T-helper 2 cell treated with Interferon-gamma antibody and Interleukin-4, amounts not matched to agents 100 ng/mL and 5 ng/mL, for 36 hours (primary cell): ENCODE measurements around the gene TM9SF1. TPM values are rescaled to one million over a fixed set of nuclear protein-coding genes. Genes with fewer than 3 reads are reported as not detected.
"Not testable (repeated sequence)": the region's sequence is repeated elsewhere in the genome, so short reads cannot be mapped to it uniquely, and the experiment has no call there.

Experiments
- intact Hi-C: fragments of 100-400 bp; cut with micrococcal nuclease; formaldehyde crosslinking; loops from one replicate; pipeline ENCODE4 v1.15.1; 2023
- total RNA-seq: library from RNA; stranded (reverse); gene quantifications from 2 replicates; pipeline ENCODE4 v1.2.3, GENCODE V29; 2022

TM9SF1 gene
- total RNA-seq, 1 donor from 2014 or later: 41.2 TPM

DNA sequence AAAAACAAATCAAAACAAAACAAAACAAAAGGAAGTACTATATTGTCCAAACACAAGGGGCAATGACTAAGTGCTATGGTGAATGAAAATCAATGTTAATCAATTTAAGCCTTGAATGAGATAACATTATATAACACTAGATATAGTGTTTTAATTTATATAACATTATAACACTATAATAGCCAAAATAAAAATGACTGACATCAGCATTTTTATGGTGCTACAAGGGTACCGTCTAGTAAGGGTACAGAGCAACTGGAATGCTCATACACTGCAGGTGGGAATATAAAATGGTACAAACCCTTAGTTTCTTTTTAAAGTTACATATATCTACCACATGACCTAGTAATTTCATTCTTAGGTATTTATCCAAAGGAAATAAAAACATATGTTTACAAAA lies 31.2 kb upstream of the TM9SF1 start:
- intact Hi-C loops: no loop called here

DNA sequence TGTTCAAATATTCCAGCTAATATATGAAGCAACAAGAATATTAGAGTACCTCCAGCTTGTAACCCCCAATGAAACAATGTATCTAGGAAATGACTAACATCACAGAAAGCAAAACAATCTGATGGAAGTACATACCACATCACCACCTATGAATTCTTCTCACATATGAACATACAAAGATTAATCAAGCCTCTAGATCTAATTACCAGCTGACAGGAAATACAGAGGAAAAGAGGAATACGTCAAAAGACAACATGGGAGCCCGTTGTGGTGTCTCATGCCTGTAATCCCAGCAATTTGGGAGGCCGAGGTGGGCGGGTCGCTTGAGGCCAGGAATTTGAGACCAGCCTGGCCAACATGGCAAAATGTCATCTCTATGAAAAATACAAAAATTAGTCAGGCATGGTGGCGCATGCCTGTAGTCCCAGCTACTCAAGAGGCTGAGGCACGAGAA lies 29.4 kb upstream of the TM9SF1 start:
- intact Hi-C loops: no loop called here

DNA sequence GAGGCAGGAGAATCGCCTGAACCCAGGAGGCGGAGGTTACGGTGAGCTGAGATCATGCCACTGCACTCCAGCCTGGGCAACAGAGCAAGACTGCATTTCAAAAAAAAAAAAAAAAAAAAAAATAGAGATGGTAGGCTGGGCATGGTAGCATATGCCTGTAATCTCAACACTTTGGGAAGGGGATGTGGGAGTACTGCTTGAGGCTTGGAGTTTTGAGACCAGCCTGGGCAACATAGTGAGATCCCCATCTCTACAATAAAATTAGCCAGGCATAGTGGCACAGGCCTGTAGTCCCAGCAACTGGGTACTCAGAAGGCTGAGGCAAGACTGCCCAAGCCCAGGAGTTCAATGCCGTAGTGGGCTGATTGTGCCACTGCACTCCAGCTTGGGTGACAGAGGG lies 27.7 kb upstream of the TM9SF1 start:
- intact Hi-C loops: not testable (repeated sequence)

DNA sequence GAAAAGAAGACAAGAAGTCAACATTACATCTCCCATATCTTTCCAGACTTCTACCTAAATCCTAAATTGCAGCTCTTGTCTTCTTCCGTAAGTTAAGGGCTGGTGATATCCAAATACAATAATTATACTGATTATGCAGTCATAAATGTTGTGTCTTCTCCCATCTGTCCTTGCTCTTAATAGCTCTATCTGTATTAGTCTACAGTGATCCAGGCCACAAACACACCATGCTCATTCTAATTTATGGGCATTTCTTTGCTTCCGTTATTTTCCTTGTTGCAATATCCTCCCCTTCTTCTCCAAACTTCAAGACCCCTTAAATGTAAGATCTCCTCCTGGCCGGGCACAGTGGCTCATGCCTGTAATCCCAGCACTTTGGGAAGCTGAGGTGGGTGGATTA lies 24.3 kb upstream of the TM9SF1 start:
- intact Hi-C loops: no loop called here

DNA sequence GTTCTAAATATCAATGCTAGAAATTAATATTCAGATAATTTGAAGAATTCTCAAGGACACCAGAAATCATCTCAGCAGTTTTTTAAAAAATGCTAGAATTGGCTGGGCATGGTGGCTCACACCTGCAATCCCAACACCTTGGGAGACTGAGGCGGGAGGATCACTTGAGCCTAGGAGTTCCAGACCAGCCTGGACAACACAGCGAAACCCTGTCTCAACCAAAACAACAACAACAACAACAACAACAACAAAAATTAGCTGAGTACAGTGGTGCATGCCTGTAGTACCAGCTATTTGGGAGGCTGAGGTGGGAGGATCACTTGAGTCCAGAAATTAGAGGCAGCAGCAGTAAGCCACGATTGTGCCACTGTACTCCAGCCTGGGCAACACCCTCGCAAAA lies 23.8 kb upstream of the TM9SF1 start:
- intact Hi-C loops: no loop called here

DNA sequence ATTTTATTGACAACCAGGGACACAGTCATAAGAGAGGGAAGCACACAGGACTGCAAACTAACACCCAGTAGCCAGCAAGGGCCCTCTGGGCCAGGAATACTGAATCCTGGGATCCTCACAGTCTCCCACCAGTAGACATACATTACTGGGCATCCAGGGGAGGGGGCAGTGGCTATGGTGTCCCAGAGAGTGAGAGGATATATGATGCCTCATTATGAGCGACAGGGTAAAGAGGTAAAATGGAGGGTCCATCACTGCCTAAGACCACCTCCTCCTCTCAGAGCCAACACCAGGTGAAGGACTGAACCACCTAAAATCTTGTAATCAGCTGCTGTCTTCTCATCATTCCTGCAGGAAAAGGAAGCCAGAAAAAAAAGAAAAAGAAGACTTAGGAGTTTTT lies 21.6 kb upstream of the TM9SF1 start:
- intact Hi-C loops: loop anchor here (1.0 kb wide), 5 partner anchors 15 to 116 kb away; partner anchors contain the start of genes DHRS1, GMPR2, NEDD8 and NOP9

DNA sequence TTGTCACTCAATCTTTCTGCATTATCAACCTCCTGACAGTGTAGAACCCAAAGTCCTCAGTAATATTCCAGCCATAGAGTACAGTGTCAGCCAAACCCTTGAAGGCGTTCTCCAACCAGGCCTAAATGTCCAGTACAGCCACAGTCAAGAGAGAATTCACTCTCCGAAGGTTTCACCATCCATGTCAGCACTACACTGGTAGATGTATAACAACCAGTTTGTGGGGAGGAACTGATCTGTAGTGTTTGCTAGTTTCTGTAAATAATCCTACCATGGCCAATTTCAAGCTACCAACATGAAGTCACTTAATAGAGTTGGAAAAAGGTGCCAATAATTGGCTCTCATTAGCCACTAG lies 21.1 kb upstream of the TM9SF1 start:
- intact Hi-C loops: loop anchor here (1.0 kb wide), 5 partner anchors 16 to 117 kb away; partner anchors contain the start of genes DHRS1, GMPR2, NEDD8 and NOP9

DNA sequence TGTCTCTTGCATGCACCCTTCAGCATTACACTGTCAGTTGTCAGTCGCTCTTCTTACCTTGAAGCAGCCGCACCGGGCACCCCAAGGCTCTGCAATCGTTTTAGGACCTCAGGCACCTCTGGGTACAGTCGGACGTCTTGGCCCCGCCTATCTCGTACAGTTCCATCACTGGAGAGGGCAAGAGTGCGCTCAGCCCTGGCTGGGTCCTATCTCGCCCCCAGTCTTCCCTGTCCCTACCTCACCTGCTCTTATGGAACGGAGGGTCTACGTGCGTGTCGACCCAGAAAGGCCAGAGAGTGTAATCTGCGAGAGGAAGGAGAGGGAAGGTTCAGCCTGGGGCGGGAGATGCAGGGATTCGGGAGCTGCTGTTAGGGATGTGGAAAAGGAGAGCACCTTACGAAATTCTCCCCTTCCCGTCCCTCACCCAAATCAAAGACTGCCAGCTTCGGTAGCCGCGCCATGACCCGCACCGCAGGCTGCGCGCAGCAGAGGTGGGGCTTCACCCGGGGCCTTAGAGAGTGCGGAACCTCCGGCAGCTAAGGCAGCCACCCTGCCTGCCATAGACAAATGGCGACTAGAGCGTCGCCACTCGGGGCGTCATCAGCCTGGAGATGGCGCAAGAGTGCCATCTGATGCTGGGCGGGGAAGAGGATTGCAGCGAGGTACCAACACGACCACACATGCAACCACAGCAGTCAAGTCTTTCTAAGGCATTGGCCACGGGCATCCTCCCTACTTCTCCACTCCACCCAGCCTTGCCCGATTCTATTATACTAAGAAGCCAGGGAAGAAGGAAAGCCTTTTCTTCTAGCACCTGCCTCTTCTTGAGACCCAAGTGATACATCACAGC lies 20.5 kb upstream of the TM9SF1 start, which contains the start of gene MDP1:
Gene MDP1, minus strand, starts transcription at position 572 of the 850 bp plus-strand sequence. Its CDS starts 111 bp downstream, at position 461.
- intact Hi-C loops: loop anchor here (1.0 kb wide), 5 partner anchors 17 to 118 kb away; partner anchors contain the start of genes DHRS1, GMPR2, NEDD8 and NOP9

DNA sequence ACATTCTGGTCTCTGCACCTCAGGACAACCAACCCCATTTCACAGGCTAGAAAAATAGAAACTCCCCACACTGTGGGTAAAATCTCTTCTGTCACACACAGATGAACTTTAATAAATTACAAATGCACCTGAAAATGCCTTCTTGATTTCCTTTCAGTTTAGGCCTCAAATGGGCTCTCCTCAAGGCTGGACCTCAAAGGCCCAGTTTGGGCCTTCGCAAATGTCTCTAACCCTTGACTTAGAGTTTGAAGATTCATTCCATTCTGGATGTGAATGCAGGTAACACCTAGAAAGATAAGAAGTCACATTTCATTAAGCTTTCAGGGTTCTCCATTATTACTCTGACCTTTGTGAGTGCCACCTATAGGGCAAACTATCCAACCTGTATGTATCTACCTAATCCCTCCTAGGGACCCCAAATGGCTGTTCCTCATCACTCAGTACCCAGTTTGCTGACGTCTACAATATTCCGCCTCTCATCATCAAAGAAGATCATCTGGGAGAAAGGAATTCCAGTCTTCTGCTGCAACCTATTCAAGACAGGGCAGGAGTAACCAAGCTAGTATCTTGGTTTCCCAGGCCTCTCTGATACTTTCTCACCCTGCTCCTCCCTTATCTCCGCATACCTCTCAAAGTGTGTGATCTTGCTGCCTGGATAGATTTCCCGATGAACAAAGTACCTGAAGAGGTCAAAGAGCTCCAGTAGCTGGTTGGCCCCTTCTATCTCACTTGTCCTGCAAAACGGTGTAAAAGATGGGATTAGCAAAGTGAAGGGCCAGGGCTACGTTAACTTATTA lies 18.8 kb upstream of the TM9SF1 start:
- intact Hi-C loops: loop anchor here (1.0 kb wide), 7 partner anchors 19 to 228 kb away; partner anchors contain the start of genes DCAF11, IPO4, IRF9 and LTB4R

DNA sequence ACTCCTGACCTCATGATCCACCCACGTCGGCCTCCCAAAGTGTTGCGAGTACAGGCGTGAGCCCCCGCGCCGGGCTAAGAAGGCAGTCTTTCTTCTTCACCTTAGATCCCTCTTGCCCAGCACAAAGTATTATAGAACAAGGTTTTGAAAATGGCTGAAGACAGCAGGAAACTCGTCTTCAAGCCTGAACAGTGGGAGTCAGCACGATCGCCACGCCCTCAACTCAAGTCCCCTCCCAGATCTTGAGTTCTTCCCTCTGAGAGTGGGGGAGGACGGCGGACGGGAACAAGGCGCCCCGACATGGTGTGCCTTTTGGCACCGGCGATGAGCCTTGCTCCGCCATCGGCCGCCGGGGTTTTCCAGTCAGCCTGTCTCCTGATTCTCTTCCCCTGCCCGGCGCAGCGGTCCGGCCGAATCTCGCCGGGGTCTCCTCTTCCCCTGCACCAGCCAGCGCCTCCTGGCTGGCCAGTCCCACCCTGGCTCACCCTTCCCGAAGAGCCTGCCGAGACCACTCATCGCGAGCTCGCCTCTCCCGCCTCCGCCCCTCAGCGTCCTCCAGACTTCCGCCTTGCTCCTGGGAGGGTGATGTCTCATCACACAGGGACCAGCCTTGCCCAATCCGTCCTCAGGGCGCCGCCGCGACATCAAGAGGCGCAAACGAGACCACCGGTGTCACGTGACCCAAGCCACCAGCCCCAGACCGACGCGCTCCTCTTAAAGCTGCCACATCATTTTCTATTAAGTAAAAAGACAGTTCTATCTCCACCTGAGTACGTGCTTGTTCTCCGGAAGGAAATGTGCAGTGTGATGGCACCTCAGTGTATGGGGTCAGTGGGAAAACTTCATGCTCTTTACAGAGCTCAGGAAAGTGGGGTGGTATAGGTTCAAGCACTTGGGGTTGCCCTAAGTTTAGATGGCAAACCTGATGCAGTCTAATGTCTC lies 18.0 kb upstream of the TM9SF1 start, which contains the start of gene CHMP4A:
Gene CHMP4A, minus strand, starts transcription at position 565 of the 942 bp plus-strand sequence. Its CDS starts 49 bp downstream, at position 516.
- intact Hi-C loops: loop anchor here (1.0 kb wide), 7 partner anchors 18 to 229 kb away; partner anchors contain the start of genes DCAF11, IPO4, IRF9 and LTB4R

DNA sequence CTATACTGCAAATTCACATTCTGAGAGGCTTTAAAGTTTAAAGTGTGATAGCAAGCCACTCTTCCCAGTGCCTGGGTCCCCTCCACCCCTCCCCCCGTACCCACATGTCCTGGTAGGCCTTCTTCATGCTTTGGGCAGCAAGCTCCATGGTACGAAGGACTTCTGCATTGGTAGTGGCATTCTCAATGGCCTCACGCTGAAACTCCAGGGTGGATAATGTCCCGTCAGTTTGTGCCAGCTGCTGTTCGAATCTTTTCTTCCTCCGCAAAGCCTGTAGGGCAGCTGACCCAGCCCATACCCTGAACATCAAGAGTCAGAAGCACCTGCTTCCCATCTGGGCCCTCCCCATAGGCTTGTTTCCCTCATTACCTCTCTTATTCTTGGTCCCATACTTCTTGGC lies 16.1 kb upstream of the TM9SF1 start:
- intact Hi-C loops: no loop called here

DNA sequence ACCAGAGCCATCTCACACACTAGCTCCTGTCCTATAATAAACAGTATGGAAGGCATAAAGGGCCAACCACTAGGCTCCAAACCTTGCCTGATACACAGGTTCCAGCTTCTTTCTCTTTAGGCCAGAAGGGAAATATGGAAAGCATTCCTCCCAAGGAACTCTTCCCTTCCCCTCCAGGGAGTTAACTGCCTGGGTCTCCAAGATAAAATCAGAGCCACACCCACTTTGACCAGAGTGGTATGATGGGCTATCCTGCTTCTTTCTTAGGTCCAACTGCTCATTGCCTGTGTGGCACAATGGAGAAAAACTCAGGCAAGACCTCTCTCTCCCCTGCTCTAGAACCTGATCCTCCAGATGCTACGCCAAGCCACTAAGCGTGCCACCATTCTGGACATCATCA lies 12.4 kb upstream of the TM9SF1 start:
- intact Hi-C loops: no loop called here

DNA sequence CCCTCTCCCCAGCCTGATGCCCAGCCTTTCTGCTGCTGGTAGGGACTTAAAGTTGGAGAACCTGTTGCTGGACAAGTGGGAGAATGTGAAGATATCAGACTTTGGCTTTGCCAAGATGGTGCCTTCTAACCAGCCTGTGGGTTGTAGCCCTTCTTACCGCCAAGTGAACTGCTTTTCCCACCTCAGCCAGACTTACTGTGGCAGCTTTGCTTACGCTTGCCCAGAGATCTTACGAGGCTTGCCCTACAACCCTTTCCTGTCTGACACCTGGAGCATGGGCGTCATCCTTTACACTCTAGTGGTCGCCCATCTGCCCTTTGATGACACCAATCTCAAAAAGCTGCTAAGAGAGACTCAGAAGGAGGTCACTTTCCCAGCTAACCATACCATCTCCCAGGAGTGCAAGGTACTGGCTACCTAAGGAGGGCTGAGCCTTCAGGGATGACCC lies 11.9 kb upstream of the TM9SF1 start:
- intact Hi-C loops: no loop called here

DNA sequence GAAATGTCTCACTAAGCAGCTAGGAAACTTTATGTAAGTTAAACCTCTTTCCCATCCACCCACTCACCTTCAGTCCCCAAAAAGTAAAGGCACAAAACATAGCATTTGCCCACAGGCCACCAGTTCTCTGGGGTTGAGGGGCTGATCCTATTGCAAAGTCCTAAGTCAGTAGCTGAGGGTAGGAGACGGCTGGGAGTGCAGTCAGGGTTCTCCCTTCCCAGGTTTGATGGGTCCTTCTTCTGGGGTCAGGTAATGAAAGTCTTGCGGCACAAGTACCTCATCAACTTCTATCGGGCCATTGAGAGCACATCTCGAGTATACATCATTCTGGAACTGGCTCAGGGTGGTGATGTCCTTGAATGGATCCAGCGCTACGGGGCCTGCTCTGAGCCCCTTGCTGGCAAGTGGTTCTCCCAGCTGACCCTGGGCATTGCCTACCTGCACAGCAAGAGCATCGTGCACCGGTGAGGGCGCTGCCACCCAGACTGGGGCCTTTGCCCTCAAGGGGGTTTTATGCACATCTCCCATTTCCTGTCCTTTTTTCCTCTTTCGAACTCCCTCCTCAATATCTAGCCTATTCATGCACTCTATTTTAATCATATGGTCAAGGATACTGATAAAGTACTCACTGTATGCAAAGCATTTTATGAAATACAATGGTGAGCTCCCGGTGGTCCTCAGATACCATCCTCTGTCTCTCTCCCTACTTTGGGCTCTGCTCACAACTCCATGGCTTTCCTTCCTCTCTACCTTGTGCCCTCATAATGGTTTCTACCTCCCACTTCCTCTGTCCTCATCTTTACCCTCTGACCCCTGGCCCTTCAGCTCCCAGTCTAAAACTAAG lies 11.2 kb upstream of the TM9SF1 start:
- intact Hi-C loops: no loop called here

DNA sequence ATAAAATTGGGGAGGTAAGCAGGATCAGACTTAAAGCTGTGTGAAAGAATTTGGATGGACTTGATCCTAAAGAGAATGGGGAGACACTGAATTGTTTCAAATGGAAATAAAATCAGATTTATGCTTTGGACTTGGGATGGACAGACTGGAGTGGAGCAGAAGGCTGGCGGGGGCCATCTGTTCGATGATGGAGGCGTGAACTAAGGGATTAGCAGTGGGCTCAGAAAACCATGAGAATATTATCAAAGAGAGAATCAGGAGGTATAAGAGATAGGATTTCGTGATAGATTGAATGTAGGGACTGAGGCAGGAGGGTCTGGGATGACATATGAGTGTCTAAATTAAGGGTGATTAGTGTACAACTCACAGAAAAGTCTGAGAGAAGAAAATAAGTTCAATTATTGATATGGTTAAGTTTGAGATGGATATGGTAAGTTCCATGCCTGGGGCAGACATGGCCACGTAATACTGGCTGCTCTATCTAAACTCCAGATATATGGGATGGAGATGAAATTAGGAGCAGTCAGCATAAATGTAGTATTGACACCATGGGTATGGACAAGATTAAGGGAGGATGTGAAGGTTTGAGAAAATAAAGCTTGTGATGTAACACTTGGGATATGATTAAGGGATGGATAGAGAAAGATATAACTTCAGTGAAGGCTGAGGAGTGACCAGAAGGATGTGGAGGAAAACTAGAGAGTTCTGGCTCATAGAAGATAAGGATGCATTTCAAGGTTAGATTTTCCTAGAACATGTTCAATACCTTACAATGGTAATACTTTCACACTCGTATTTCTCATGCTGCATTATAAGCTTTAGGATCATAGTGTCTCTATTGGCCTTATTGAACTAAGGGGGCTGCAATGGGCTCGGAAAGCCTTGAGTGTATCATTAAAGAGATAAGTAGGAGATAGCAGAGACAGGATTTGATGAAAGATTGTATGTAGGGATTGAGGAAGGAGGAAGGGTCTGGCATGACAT lies 9.2 kb upstream of the TM9SF1 start:
- intact Hi-C loops: no loop called here

DNA sequence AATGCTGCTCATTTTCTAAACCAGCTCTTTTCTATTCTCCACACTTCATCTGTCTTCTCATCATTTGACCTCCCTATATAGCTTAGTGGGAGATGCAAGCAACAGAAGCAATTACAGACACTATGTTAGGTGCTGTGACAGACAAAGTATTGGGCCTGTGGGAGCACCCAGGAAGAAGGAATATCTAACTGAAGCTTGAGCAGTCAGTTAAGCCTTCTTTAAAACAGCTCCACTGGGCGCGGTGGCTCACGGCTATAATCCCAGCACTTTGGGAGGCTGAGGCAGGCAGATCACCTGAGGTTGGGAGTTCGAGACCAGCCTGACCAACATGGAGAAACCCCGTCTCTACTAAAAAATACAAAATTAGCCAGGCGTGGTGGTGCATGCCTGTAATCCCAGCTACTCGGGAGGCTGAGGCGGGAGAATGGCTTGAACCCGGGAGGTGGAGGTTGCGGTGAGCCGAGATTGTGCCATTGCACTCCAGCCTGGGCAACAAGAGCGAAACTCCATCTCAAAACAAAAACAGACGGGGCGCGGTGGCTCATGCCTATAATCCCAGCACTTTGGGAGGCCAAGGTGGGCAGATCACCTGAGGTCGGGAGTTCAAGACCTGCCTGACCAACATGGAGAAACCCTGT lies 8.1 kb upstream of the TM9SF1 start:
- intact Hi-C loops: not testable (repeated sequence)

DNA sequence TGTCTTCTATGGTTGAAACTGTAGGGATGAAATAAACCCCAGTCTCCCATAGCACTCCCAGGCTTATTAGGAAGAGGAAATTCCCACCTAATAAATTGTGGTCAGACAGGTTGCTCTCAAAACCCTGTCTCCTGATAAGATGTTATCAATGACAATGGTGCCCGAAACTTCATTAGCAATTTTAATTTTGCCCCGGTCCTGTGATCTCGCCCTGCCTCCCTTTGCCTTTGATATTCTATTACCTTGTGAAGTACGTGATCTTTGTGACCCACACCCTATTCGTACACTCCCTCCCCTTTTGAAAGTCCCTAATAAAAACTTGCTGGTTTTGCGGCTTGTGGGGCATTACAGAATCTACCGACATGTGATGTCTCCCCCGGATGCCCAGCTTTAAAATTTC lies 7.3 kb upstream of the TM9SF1 start:
- intact Hi-C loops: not testable (repeated sequence)
